Activated CD4-positive, alpha-beta T cell treated with anti-CD3 and anti-CD28 coated beads for 24 hours (primary cell): ENCODE results near the gene MSLN.
"Not testable (repeated sequence)": the region's sequence is repeated elsewhere in the genome, so short reads cannot be mapped to it uniquely, and the experiment has no call there.

Experiments
- DNase-seq, 2 donors: peaks; one replicate each; pipeline ENCODE4 v3.0.0-alpha.2; 2020; ENCODE audit warnings: low read depth in 2 of 2

Gene MSLN

DNA sequence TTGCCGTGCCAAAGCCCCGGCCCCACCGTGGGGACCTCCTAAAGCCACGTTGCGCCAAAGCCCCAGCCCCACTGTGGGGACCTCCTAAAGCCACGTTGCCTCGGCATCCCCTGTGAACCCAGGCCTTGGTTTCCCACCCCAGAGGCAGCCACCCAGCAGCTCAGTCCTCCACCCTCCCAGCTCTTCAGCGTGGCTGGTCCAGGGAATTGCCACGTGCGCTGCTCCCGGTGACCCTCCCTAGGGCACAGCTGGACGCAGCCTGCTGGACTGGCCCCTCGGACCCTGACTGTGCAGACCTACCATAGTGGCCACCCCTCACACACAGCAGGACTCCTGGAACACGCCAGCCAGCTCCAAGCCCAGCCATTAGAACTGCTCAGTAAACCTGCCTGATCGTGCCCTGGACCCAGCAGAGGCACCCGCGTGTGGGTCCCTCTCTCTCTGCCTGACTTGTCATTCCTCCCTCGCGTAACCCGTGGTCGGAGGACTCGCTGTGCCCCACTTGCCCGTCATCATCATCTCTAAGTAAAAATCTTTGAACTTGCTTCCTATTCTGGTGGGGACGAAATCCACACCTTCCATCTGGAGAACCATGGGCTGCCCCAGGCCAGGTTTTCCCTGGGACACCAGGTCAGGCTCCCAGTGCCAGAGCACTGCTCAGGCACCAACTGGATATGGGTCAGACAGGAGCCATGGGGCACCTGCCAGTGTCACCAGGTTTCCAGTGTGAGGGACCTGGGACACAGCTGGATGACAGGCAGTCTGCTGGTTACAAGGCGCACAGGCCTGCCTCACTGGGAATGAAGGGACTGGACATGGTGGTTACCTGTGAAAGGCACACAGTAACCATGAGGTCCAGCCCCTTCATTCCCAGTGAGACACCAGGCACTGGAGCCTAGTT, 25.3 kb upstream of the MSLN start:
- no peak for DNase-seq

DNA sequence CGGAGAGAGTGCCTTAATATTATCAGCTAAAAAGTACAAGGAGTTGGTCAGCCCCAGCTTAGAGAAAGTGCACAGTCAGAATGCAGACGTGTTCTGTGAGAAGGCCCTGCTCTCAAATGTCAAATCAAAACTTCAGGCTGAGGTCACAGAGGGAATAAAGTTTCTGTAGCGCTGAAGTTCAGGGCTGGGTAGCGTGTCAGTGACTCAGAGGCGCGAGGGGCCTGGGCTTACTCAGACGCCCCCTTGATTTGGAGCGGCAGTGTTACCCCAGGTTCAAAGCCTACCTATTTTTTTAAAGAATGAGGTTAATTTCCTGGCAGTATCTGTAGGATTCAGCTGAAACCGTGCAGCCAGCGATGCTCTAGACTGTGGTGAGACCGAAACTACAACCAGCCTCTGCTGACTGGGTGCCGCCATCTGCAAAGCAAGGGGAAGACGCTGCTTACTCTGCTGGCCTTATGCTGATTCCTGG, 24.5 kb upstream of the MSLN start:
- peak in 1 of 2 donors; percentile 45 for DNase-seq

DNA sequence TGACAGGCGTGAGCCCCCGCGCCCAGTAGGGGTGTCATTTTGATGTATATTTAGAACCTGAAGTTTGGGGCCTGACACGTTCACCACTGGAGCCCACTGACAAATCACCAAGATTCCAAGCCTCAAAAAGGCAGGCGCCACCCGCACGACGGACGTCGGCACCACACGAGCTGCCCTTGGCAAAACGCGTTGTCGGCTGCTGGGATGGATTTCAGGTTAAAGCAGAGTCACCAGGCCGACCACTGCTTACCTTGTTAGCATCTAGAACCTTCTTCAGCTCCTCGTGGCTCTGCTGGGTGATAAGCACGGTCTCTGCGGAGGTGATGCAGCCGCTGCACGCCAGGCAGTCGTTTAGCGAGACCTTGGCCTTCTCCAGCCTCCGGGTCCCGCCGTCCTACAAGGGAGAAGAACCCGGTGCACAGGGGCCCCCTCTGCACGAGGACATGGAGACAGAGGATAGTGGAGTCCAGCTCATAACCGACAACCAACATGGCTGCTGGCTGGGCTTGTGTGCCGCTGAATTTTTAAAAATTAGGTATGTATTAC, 23.5 kb upstream of the MSLN start:
- DNase-seq: no peak

- no peak for DNase-seq
Measured at GRCh38 chr16:739560-740458, 20.7 kb upstream of the MSLN start.

DNA sequence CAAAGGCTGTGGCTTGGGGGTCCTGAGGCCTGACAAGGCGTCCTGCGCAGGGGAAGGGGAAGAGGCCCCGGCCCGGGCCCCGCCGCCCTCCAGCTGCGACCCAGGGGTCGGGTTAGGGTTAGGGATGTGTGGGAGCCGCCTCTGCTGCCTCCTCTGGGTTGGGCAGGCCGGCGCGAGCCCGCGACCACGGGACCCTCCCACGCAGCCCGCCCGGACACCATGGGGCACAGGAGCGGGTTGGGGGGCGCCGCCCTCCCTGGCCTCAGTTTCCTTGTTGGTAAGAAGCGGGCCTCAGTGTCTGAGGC, 20.1 kb upstream of the MSLN start:
- DNase-seq: no peak

DNA sequence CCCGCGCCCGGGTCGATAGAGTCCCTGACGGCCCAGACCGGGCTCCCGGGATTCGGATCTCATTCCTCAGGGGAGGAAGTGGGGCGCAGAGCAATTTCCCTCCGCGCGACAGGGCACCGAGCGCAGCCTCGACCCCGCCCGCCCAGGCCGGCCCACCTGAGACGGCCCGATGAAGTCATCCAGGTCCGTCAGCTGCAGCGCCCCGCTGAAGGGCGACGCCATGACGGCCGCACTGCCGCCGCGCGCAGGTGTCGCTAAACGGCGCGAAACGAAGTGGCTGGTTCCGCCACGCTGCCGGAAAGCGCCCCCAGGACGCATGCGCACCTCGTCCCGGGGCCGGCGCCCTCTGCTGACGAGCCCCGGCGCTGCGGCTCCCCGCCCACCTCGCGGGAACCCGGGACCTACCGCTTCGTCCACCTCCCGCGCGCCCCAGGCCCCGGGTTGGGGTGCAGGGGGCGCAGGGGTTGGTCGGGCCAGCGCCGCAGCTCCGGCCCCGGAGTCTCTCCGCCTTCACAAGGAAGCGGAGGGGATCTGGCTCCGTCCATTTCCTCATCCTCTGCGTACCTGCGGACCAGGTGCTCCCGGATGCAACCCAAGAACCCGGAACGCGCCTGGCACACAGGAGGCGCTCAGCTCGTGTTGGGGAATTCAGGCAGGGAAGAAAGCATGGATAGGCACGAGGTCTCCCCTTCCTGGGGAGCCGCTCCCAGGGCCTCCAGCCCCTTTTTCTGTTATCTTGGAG, 19.6 kb upstream of the MSLN start, which contains the start of gene CIAO3:
TSS of gene CIAO3 (minus strand) at position 234 of the 742 bp plus-strand sequence. CDS start at position 222, 12 bp downstream.
- peak; percentile 88 for DNase-seq

DNA sequence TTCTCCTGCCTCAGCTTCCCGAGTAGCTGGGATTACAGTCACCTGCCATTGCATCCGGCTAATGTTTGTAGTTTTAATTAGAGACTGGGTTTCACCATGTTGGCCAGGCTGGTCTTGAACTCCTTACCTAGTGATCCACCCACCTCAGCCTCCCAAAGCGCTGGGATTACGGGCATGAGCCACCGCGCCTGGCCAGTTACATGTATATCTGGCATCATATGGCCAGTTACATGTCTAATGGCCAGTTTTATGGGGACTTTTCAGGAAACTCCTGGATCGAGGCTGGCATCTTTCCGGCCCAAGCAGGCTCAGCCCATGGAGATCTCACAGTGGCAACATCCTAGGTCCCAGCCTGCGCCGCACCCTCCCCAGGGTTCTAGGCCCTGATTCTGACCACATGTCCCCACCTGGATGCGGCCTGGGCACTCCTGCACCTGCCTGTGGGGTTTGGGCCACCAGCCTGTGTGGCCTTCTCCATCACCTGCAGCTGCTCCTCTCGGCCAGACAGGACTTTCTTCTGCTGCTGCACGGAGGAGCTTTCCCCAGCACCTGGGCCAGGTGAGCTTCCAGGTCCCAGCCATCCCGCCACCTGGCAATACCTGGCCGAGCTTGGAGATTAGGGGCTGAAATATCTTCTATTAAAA, 18.4 kb upstream of the MSLN start:
- DNase-seq: no peak

- DNase-seq: not testable (repeated sequence)
Measured at GRCh38 chr16:742894-743293, 17.6 kb upstream of the MSLN start.

GRCh38 chr16:743794-744500, 16.6 kb upstream of the MSLN start:
- DNase-seq: no peak

- DNase-seq: no peak
Measured at GRCh38 chr16:745739-746138, 14.8 kb upstream of the MSLN start.

DNA sequence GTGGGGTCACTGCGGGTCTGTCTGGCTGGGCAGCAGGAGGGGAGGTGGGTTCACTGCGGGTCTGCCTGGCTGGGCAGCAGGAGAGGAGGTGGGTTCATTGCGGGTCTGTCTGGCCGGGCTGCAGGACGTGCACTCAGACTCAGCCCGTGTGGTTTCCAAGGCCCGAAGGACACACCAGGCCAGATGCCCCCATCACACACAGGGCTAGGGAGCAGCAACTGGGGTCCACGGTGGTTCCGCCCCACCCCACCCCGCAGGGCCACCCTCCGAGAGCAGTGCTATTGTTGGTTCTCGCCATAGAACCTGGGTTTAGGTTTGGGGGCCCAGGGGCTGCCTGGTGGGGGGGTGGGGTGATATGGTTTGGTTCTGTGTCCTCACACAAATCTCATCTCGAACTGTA, 13.9 kb upstream of the MSLN start:
- DNase-seq: no peak

DNA sequence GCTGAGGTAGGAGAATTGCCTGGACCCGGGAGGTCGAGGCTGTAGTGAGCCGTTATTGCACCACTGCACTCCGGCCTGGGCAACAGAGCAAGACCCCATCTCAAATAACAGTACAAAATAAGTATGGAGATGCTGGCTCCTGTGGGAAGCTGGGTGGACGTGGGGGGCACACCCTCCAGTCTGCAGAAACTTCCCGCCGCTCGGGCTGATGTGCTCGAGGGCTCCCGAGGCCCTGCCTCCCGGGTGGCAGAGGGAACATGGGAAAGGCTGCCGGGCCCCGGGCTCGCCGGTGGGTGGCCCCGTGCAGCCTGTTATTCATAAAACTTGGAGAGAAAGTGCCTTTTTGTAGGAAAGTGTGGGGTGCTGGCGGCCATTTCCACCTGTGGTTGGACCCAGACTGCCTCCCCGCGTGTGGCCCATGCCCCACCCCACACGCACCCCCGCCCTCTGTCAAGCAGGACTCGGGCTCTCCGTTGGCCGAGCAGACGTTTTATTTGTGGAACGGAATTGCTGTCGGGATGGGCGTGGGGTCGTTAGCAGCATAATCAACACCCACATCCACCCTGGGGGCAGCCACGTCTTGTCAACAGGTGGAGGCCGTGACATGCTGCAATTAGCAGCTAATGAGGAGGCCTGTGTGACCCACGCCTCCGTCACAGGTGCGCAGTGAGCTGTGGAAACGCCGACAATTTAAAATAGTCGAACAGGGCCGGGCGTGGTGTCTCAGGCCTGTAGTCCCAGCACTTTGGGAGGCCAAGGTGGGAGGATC, 12.4 kb upstream of the MSLN start:
- no peak for DNase-seq

DNA sequence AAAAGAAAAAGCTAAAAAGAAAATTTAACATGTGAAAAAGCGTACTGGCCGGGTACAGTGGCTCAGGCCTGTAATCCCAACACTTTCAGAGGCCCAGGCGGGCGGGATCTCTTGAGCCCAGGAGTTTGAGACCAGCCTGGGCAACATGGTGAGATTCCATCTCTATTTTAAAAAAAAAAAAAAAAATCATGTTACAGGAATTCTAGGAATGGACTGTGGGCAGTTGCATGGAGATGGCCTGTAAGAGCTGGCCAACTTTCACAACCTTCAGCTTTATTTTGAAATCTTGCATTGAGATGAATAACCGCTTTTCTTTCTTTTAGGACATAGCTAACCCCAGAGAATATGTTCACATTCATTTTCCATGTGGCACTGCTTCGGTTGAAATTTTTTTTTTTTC, 11.5 kb upstream of the MSLN start:
- no peak for DNase-seq

GRCh38 chr16:750485-750884, 10.0 kb upstream of the MSLN start:
- no peak for DNase-seq

- no peak for DNase-seq
Measured at GRCh38 chr16:751152-752006, 9.2 kb upstream of the MSLN start.

DNA sequence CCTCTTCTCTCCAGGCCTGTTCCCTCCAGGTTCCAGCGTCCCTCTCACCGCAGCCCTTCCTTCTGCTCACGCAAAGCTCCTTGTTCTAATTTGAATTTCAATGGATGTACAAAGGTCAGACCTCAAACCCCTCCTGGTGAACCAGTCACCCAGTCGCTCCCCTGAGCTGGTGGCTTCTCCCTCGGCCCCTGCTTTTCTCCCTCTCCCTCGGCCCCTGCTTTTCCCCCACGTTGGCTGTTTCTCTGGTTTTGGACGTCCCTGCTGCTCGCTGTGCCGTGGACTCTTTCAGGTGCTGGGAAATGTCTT, 8.6 kb upstream of the MSLN start:
- no peak for DNase-seq

GRCh38 chr16:754121-754607, 6.4 kb upstream of the MSLN start:
- DNase-seq: not testable (repeated sequence)

GRCh38 chr16:754656-755055, 5.9 kb upstream of the MSLN start:
- DNase-seq: no peak

DNA sequence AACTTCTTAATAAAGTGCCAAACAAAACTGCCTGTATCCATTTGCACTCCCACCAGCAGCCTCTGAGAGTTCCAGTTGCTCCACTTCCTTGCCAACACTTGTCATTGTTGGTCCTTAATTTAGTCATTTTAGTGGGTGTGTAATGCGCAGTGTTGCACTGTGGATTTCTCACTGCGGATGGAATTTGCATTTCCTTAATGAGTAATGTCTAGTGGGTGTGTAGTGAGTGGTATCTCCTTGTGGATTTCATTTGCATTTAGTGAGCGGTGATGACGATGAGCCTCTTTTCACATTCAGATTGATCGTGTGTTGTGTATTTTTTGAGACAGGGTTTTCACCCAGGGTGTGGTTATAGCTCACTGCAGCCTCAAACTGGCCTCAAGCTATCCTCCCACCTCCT, 4.1 kb upstream of the MSLN start:
- DNase-seq: no peak
